Measurements from ENCODE around the gene TTLL5.

The TTLL5 gene

GRCh38 chr14:75999511-76000190 lies 338.6 kb downstream of the TTLL5 start:
- no peak for DNase-seq

GRCh38 chr14:76002383-76002782 lies 341.3 kb downstream of the TTLL5 start:
- no peak for DNase-seq
